Esophagus muscularis mucosa (tissue), 4 donors: ENCODE data around the gene PEA15. TPM values are rescaled to one million over a fixed set of nuclear protein-coding genes. Genes with fewer than 3 reads are reported as not detected.

ENCODE experiments used
- DNase-seq: peaks from one replicate; pipeline ENCODE4 v3.0.0-alpha.2; 2017; ENCODE audit errors: extremely low spot score
- H3K27ac ChIP-seq, 4 donors: fragments of 200-600 bp; sonication (generic); replicated peaks in 1 of 4; 1 replicate in 3 of 4; 2 replicates in 1 of 4; pipeline ENCODE4 v1.5.1; 2016 to 2019; ENCODE audit warnings: mild to moderate bottlenecking in 1 of 4
- H3K27me3 ChIP-seq, 4 donors: fragments of 200-600 bp; sonication (generic); one replicate each; pipeline versions ENCODE4 v1.5.1 to v1.6.0; 2016 to 2019
- H3K36me3 ChIP-seq, 4 donors: fragments of 200-600 bp; sonication (generic); one replicate each; pipeline ENCODE4 v1.5.1; 2016 to 2019
- H3K4me1 ChIP-seq, 4 donors: fragments of 200-600 bp; sonication (generic); one replicate each; pipeline ENCODE4 v1.5.1; 2016 to 2019
- H3K4me3 ChIP-seq, 4 donors: fragments of 200-600 bp; sonication (generic); 1 replicate in 2 of 4; 2 replicates in 2 of 4; pipeline ENCODE4 v1.5.1; 2016 to 2019; ENCODE audit warnings: mild to moderate bottlenecking in 4 of 4, moderate library complexity in 1 of 4
- H3K9me3 ChIP-seq, 4 donors: fragments of 200-600 bp; sonication (generic); 1 replicate in 3 of 4; 2 replicates in 1 of 4; pipeline ENCODE4 v1.5.1; 2016 to 2019
- CTCF ChIP-seq, 3 experiments: fragments of 200-600 bp in 2 of 3; fragments of 450-650 bp in 1 of 3; sonication (generic) in 2 of 3; IDR thresholded peaks; one replicate each; pipeline ENCODE4 v1.5.1; 2017 to 2019; ENCODE audit warnings: antibody characterized with exemption in 3 of 3, mild to moderate bottlenecking in 2 of 3, moderate library complexity in 1 of 3
- EP300 ChIP-seq: sonication (generic); formaldehyde crosslinking; IDR thresholded peaks from one replicate; pipeline ENCODE4 v1.6.1; 2017; ENCODE audit warnings: antibody characterized with exemption
- POLR2A ChIP-seq: fragments of 450-650 bp; IDR thresholded peaks from one replicate; pipeline ENCODE4 v1.6.1; 2017; ENCODE audit warnings: antibody characterized with exemption, moderate library complexity, mild to moderate bottlenecking, low read depth
- POLR2AphosphoS5 ChIP-seq, 2 donors: sonication (generic); formaldehyde crosslinking; IDR thresholded peaks; one replicate each; pipeline ENCODE4 v1.6.1; 2017; ENCODE audit warnings: antibody characterized with exemption in 2 of 2
- WGBS: methylation state at CpG from one replicate; pipeline ENCODE4 v1.1.5; 2018; 5-methylcytosine and 5-hydroxymethylcytosine counted together
- intact Hi-C: fragments of 100-400 bp; cut with DNase I; formaldehyde crosslinking; loops from one replicate; pipeline ENCODE4 v1.15.1; 2023
- total RNA-seq, 4 donors: library from RNA; depleted of rRNA; stranded (reverse); fragments of >200 nt; gene quantifications; one replicate each; pipeline versions ENCODE4 v1.1.0 to v1.2.1, GENCODE V29; 2016

PEA15 gene
- total RNA-seq, 4 donors from 2014 or later: 161 to 286 (median 239) TPM

- WGBS: 65% methylated on average over 5 of the region's 5 CpGs
- H3K9me3 ChIP-seq: no peaks in the 10 kb centered on the region
- peaks cover 29 to 59% (median 51%) of the 10 kb centered on the region in 4 donors for H3K4me1 ChIP-seq
- peak overlapping the region; percentile 36 to 57 (median 42) for H3K27ac ChIP-seq
- peak; percentile 28 to 31 for TF ChIP-seq POLR2AphosphoS5 (IDR thresholded peaks at IDR 0.05)
- no peak for TF ChIP-seq POLR2A
- TF ChIP-seq EP300: no peak
- TF ChIP-seq CTCF (IDR thresholded peaks at IDR 0.05): peak; percentile 70 to 83 (median 70)
- peaks cover 0 to 17% (median 2%) of the 10 kb centered on the region in 4 donors for H3K36me3 ChIP-seq
- no peak for DNase-seq
- no peak overlapping the region for H3K4me3 ChIP-seq
- intact Hi-C loops: loop anchor here (2.0 to 5.0 kb wide), 4 partner anchors 35 to 151 kb away; partner anchors contain the start of gene PEX19
- no peaks in the 10 kb centered on the region for H3K27me3 ChIP-seq
These were observed 46.7 kb downstream of the PEA15 start for GRCh38 chr1:160251687-160252526.

GRCh38 chr1:160255781-160256300 is 50.7 kb downstream of the PEA15 start:
- Histone ChIP-seq H3K27me3 (no peaks in the 10 kb centered on the region), H3K4me1 (peaks cover 48 to 75% (median 70%) of the 10 kb centered on the region in 4 donors), H3K36me3 (peaks cover 0 to 17% (median 2%) of the 10 kb centered on the region in 4 donors), H3K4me3 (no peak overlapping the region), H3K9me3 (no peaks in the 10 kb centered on the region), H3K27ac (peak overlapping the region; percentile 1 to 52 (median 39))
- WGBS: 75% methylated on average over 4 of the region's 4 CpGs
- intact Hi-C loops: no loop called here
- TF ChIP-seq CTCF (IDR thresholded peaks at IDR 0.05) (no peak), POLR2A (no peak), POLR2AphosphoS5 (IDR thresholded peaks at IDR 0.05) (no peak), EP300 (no peak)
- no peak for DNase-seq

- peaks cover 0 to 17% (median 2%) of the 10 kb centered on the region in 4 donors for H3K36me3 ChIP-seq
- H3K4me1 ChIP-seq: peaks cover 44 to 72% (median 68%) of the 10 kb centered on the region in 4 donors
- H3K27me3 ChIP-seq: no peaks in the 10 kb centered on the region
- WGBS: 25% methylated on average over 3 of the region's 3 CpGs
- no peak for TF ChIP-seq EP300
- TF ChIP-seq CTCF (IDR thresholded peaks at IDR 0.05): no peak
- TF ChIP-seq POLR2A: no peak
- TF ChIP-seq POLR2AphosphoS5 (IDR thresholded peaks at IDR 0.05): no peak
- DNase-seq: no peak
- H3K27ac ChIP-seq: peak overlapping the region; percentile 1 to 52 (median 39)
- H3K4me3 ChIP-seq: no peak overlapping the region
- intact Hi-C loops: no loop called here
- no peaks in the 10 kb centered on the region for H3K9me3 ChIP-seq
These were observed 51.3 kb downstream of the PEA15 start for GRCh38 chr1:160256396-160257046.

- Histone ChIP-seq H3K4me1 (peaks cover 41 to 65% (median 62%) of the 10 kb centered on the region in 4 donors), H3K9me3 (no peaks in the 10 kb centered on the region), H3K27me3 (no peaks in the 10 kb centered on the region), H3K27ac (peak overlapping the region in 2 of 4 donors; percentile 8 to 30), H3K36me3 (peaks cover 0 to 17% (median 2%) of the 10 kb centered on the region in 4 donors), H3K4me3 (no peak overlapping the region)
- intact Hi-C loops: no loop called here
- TF ChIP-seq POLR2A: no peak
- no peak for TF ChIP-seq EP300
- TF ChIP-seq POLR2AphosphoS5 (IDR thresholded peaks at IDR 0.05): no peak
- TF ChIP-seq CTCF (IDR thresholded peaks at IDR 0.05): no peak
- 90% methylated on average over 6 of the region's 6 CpGs for WGBS
- DNase-seq: no peak
These were observed 52.3 kb downstream of the PEA15 start for GRCh38 chr1:160257411-160258015.
